Loucy (cell line): ENCODE results near the gene GABRA1.

Experiments used
- EZH2phosphoT487 ChIP-seq: fragments of 200-600 bp; IDR thresholded peaks from 2 replicates; pipeline ENCODE4 v1.6.1; 2018; ENCODE audit warnings: antibody characterized with exemption, mild to moderate bottlenecking, moderate library complexity, borderline replicate concordance
- TF ChIP-seq, protein P1 (sequence below): fragments of 200-600 bp; sonication (generic); conservative IDR thresholded peaks from 2 replicates; pipeline ENCODE4 v1.5.1; 2014; ENCODE audit warnings: mild to moderate bottlenecking, antibody characterized with exemption, low read length

DNA sequence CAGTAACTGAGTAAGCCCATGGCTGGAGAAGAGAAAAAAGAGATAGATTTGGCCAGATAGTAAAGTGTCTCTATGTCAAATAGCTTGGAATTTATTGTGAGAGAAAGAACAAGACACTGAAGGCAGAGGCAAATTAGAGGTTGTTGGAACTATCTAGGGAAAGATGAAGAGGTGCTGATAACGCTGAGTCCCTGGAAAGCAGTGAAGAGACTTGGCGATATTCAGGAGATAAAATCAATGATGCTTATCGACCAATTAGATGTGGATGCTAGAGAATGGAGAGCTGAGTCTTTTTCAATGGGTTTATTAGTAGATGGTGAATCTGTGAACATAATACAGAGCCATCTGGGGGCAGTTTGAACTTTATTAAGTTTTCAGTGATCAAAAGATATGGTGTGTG is 48.6 kb upstream of the GABRA1 start:
- no peak for TF ChIP-seq EZH2phosphoT487
- TF ChIP-seq, protein P1, sequence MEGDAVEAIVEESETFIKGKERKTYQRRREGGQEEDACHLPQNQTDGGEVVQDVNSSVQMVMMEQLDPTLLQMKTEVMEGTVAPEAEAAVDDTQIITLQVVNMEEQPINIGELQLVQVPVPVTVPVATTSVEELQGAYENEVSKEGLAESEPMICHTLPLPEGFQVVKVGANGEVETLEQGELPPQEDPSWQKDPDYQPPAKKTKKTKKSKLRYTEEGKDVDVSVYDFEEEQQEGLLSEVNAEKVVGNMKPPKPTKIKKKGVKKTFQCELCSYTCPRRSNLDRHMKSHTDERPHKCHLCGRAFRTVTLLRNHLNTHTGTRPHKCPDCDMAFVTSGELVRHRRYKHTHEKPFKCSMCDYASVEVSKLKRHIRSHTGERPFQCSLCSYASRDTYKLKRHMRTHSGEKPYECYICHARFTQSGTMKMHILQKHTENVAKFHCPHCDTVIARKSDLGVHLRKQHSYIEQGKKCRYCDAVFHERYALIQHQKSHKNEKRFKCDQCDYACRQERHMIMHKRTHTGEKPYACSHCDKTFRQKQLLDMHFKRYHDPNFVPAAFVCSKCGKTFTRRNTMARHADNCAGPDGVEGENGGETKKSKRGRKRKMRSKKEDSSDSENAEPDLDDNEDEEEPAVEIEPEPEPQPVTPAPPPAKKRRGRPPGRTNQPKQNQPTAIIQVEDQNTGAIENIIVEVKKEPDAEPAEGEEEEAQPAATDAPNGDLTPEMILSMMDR: no peak
